Activated CD8-positive, alpha-beta memory T cell treated with anti-CD3 and anti-CD28 coated beads for 36 hours (primary cell): ENCODE measurements around the gene TEX101. TPM values are rescaled to one million over a fixed set of nuclear protein-coding genes. Genes with fewer than 3 reads are reported as not detected.
"Not testable (repeated sequence)": the region's sequence is repeated elsewhere in the genome, so short reads cannot be mapped to it uniquely, and the experiment has no call there.

Experiments used
- CTCF ChIA-PET: fragments of 350-600 bp; sonication (Branson Sonifier 250); formaldehyde crosslinking; loops from one replicate; lab custom pipeline; 2021; ENCODE audit warnings: antibody characterized with exemption; lab: Charles Lee
- POLR2A ChIA-PET: fragments of 350-600 bp; sonication (Branson Sonifier 250); formaldehyde crosslinking; loops from one replicate; lab custom pipeline; 2021; ENCODE audit warnings: antibody characterized with exemption; lab: Charles Lee
- total RNA-seq, 2 experiments: library from RNA; stranded (reverse); gene quantifications; one replicate each; pipeline ENCODE4 v1.2.3, GENCODE V29; 2021

Gene TEX101
- total RNA-seq, 2 experiments from 2014 or later = not detected

- ChIA-PET POLR2A (no interaction called here), CTCF (no interaction called here)
These were observed 27.0 kb downstream of the TEX101 start for GRCh38 chr19:43441716-43442115.

GRCh38 chr19:43444091-43444490 is 29.4 kb downstream of the TEX101 start:
- POLR2A ChIA-PET = not testable (repeated sequence)

GRCh38 chr19:43444531-43445287 is 30.0 kb downstream of the TEX101 start:
- CTCF ChIA-PET = interaction anchor here (6.2 kb wide), 1 partner anchor 74 kb away, joined by 86 read pairs; no protein-coding TSS in a partner anchor
- POLR2A ChIA-PET = interaction anchor here (0.5 kb wide), 1 partner anchor 183 kb away, joined by 4 read pairs; no protein-coding TSS in a partner anchor

More at GRCh38 chr19:43444091-43444490, 29.4 kb downstream of the TEX101 start:
- CTCF ChIA-PET = interaction anchor here (0.6 to 6.2 kb wide), 2 partner anchors 75 to 745 kb away, joined by 3 to 86 read pairs; no protein-coding TSS in a partner anchor

- ChIA-PET POLR2A (interaction anchor here (0.5 kb wide), 1 partner anchor 183 kb away, joined by 4 read pairs; no protein-coding TSS in a partner anchor), CTCF (interaction anchor here (2.2 to 6.2 kb wide), 4 partner anchors 59 to 149 kb away, joined by 11 to 86 read pairs (median 27); partner anchors contain the start of gene PHLDB3)
These were observed 30.7 kb downstream of the TEX101 start for GRCh38 chr19:43445426-43445825.

GRCh38 chr19:43446746-43447489 is 32.2 kb downstream of the TEX101 start:
- CTCF ChIA-PET = interaction anchor here (0.8 to 6.2 kb wide), 23 partner anchors 8 to 374 kb away, joined by 3 to 86 read pairs (median 5); partner anchors contain the start of genes IRGQ, LYPD3 and PHLDB3
- POLR2A ChIA-PET = interaction anchor here (1.1 to 1.4 kb wide), 2 partner anchors 73 to 147 kb away, joined by 3 to 6 read pairs; no protein-coding TSS in a partner anchor

GRCh38 chr19:43447655-43448054 is 33.0 kb downstream of the TEX101 start:
- POLR2A ChIA-PET = interaction anchor here (1.1 to 1.4 kb wide), 2 partner anchors 72 to 147 kb away, joined by 3 to 6 read pairs; no protein-coding TSS in a partner anchor
- CTCF ChIA-PET = interaction anchor here (0.6 to 6.2 kb wide), 24 partner anchors 9 to 373 kb away, joined by 3 to 86 read pairs (median 4); partner anchors contain the start of genes IRGQ, LYPD3, PHLDB3 and ZNF575

GRCh38 chr19:43450545-43450997 is 35.9 kb downstream of the TEX101 start:
- POLR2A ChIA-PET = no interaction called here
- CTCF ChIA-PET = no interaction called here

GRCh38 chr19:43452582-43452981 is 37.9 kb downstream of the TEX101 start:
- ChIA-PET CTCF (interaction anchor here (0.7 kb wide), 1 partner anchor 57 kb away, joined by 3 read pairs; no protein-coding TSS in a partner anchor), POLR2A (no interaction called here)

GRCh38 chr19:43454031-43454430 is 39.3 kb downstream of the TEX101 start:
- ChIA-PET CTCF (interaction anchor here (1.2 kb wide), 1 partner anchor 65 kb away, joined by 3 read pairs; no protein-coding TSS in a partner anchor), POLR2A (no interaction called here)

GRCh38 chr19:43455321-43456113 is 40.8 kb downstream of the TEX101 start:
- ChIA-PET POLR2A (no interaction called here), CTCF (interaction anchor here (0.6 to 1.2 kb wide), 2 partner anchors 64 to 146 kb away, joined by 3 to 4 read pairs; no protein-coding TSS in a partner anchor)

GRCh38 chr19:43457809-43458208 is 43.1 kb downstream of the TEX101 start:
- ChIA-PET CTCF (interaction anchor here (2.1 to 4.3 kb wide), 2 partner anchors 10 to 61 kb away, joined by 6 to 15 read pairs; no protein-coding TSS in a partner anchor), POLR2A (interaction anchor here (0.7 kb wide), 1 partner anchor 90 kb away, joined by 4 read pairs; no protein-coding TSS in a partner anchor)

GRCh38 chr19:43460362-43461016 is 45.8 kb downstream of the TEX101 start:
- CTCF ChIA-PET = interaction anchor here (1.2 to 4.3 kb wide), 2 partner anchors 13 to 59 kb away, joined by 3 to 15 read pairs; no protein-coding TSS in a partner anchor
- POLR2A ChIA-PET = no interaction called here

- CTCF ChIA-PET = interaction anchor here (1.2 kb wide), 1 partner anchor 58 kb away, joined by 3 read pairs; no protein-coding TSS in a partner anchor
- POLR2A ChIA-PET = no interaction called here
These were observed 46.6 kb downstream of the TEX101 start for GRCh38 chr19:43461303-43461702.

- ChIA-PET POLR2A (interaction anchor here (1.0 kb wide), 1 partner anchor 17 kb away, joined by 6 read pairs; no protein-coding TSS in a partner anchor), CTCF (interaction anchor here (1.0 to 2.4 kb wide), 4 partner anchors 15 to 132 kb away, joined by 3 to 10 read pairs (median 5); no protein-coding TSS in a partner anchor)
These were observed 47.7 kb downstream of the TEX101 start for GRCh38 chr19:43462383-43462782.

- ChIA-PET CTCF (interaction anchor here (1.0 to 2.4 kb wide), 5 partner anchors 9 to 132 kb away, joined by 3 to 10 read pairs (median 3); no protein-coding TSS in a partner anchor), POLR2A (interaction anchor here (1.0 to 2.5 kb wide), 5 partner anchors 17 to 206 kb away, joined by 3 to 15 read pairs (median 5); partner anchors contain the start of gene PHLDB3)
These were observed 48.2 kb downstream of the TEX101 start for GRCh38 chr19:43462785-43463380.

GRCh38 chr19:43463381-43464133 is 48.9 kb downstream of the TEX101 start:
- CTCF ChIA-PET = interaction anchor here (0.8 to 2.4 kb wide), 6 partner anchors 8 to 131 kb away, joined by 3 to 10 read pairs (median 3); no protein-coding TSS in a partner anchor
- POLR2A ChIA-PET = interaction anchor here (0.8 to 2.5 kb wide), 7 partner anchors 11 to 205 kb away, joined by 3 to 15 read pairs (median 4); partner anchors contain the start of gene PHLDB3
